Measurements from ENCODE around the gene FNIP2.
"Not testable (repeated sequence)": the region's sequence is repeated elsewhere in the genome, so short reads cannot be mapped to it uniquely, and the experiment has no call there.

Gene FNIP2

DNA sequence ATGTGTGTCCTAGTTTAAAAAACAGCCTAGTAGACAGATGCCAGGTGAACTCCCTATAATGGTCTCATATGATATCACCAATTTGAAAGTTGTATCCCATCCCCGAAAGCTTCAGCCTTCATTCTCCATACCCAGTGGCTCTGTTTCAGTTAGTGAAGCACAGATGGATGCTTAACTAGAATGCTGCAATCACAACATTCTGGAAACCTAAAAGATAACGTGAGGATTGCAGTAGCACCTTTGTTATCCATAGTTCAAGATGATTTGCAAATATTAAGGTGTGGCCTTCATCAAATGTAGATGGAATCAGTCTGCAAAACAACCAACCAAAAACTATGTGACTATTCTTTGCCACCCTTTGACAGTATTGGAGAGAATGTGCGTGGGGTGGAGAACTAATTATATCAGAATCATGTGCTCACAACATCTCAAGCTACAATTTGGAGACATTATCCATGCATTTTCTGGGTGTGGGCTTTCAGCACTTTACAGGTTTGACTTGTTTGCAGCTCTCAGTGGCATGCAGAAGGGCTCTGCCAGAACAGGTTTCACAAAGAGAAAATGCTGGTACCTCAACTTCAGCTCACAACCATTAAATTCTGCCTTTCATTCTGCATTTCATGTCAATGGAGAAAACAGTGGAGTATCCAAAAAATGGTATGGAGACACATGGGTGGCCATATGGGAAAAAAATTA lies 27.4 kb upstream of the FNIP2 start:
- H3K36me3 ChIP-seq (ENCODE audit: control insufficient read depth, low read depth, low read length): no peaks in the 10 kb centered on the region
- H3K27me3 ChIP-seq (ENCODE audit: control insufficient read depth, insufficient read depth, low read length): no peaks in the 10 kb centered on the region

DNA sequence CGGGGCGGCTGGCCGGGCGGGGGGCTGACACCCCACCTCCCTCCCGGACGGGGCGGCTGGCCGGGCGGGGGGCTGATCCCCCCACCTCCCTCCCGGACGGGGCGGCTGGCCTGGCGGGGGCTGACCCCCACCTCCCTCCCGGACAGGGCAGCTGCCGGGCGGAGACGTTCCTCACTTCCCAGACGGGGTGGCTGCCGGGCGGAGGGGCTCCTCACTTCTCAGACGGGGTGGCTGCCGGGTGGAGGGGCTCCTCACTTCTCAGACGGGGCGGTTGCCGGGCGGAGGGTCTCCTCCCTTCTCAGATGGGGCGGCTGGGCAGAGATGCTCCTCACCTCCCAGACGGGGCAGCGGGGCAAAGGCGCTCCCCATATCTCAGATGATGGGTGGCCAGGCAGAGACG lies 22.3 kb upstream of the FNIP2 start:
- not testable (repeated sequence) for H3K4me3 ChIP-seq (ENCODE audit: low read length); H3K9me3 ChIP-seq (ENCODE audit: control insufficient read depth, low read depth, low read length)

More for the DNA sequence above, 27.4 kb upstream of the FNIP2 start:
- no peak overlapping the region for H3K9ac ChIP-seq (ENCODE audit: low read length)
- no peaks in the 10 kb centered on the region for H3K9me3 ChIP-seq (ENCODE audit: control insufficient read depth, low read depth, low read length)
- H3K4me1 ChIP-seq (ENCODE audit: control insufficient read depth, low read depth, low read length): no peaks in the 10 kb centered on the region
- no peak overlapping the region for H3K4me3 ChIP-seq (ENCODE audit: low read length)
- H3K27ac ChIP-seq (ENCODE audit: low read length): no peak overlapping the region

DNA sequence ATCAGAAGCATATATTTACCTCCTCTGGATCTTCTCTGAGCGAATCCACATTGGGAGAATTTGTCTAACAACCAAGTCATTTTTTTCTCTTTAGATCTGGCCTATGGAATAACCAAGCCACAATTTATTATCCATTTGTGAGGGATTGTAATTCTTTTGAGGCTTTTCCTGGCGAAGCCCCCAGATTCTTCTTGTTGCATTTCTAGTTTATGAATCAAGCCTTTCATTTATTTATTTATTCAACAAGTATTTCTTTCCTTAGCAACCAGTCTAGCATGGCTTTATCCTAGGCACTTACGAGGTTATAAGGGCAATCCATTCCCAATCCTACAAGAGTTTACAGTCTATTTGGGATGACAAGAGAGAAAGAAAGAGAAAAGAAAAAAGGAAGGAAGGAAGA lies 18.4 kb upstream of the FNIP2 start:
- H3K4me3 ChIP-seq (ENCODE audit: low read length): no peak overlapping the region
- no peak overlapping the region for H3K27ac ChIP-seq (ENCODE audit: low read length)
- no peaks in the 10 kb centered on the region for H3K4me1 ChIP-seq (ENCODE audit: control insufficient read depth, low read depth, low read length)
- H3K36me3 ChIP-seq (ENCODE audit: control insufficient read depth, low read depth, low read length): no peaks in the 10 kb centered on the region
- H3K9me3 ChIP-seq (ENCODE audit: control insufficient read depth, low read depth, low read length): no peaks in the 10 kb centered on the region
- no peak overlapping the region for H3K9ac ChIP-seq (ENCODE audit: low read length)
- no peaks in the 10 kb centered on the region for H3K27me3 ChIP-seq (ENCODE audit: control insufficient read depth, insufficient read depth, low read length)

More for the DNA sequence above, 22.3 kb upstream of the FNIP2 start:
- H3K9ac ChIP-seq (ENCODE audit: low read length); H3K4me1 ChIP-seq (ENCODE audit: control insufficient read depth, low read depth, low read length); H3K27me3 ChIP-seq (ENCODE audit: control insufficient read depth, insufficient read depth, low read length); H3K36me3 ChIP-seq (ENCODE audit: control insufficient read depth, low read depth, low read length); H3K27ac ChIP-seq (ENCODE audit: low read length): not testable (repeated sequence)

DNA sequence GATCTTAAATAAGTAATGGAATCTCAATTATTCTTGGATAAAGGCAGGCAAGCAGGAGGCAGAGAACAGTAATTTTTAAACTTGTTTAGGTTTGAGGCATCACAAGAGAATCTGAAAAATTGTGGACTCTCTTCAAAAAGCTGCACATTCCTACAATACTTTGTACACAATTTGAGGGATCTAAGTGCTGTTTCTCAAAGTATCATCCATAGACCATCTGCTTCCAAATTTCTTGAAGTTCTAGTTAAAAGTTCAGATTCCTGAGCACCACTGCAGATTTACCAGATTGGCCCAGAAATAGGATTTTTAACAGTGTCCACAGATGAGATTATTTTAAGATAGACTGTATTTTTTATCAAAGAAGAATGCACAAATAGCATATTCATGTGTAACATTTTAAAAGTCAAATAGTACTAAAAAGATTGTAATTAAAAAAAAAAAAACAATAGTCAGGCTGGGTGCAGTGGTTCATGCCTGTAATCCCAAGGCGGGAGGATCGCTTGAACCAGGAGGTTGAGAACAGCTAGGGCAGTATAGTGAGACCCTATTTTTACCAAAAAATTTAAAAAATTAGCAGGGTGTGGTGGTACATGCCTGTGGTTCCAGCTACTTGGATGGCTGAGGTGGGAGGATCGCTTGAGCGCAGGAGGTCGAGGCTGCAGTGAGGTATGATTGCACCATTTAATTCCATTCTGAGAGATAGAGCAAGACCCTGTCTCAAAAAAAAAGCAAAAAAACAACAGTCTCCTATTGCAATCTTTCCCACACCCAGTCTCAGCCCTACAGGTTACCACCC lies 14.2 kb upstream of the FNIP2 start:
- Histone ChIP-seq H3K27ac (ENCODE audit: low read length) (no peak overlapping the region), H3K36me3 (ENCODE audit: control insufficient read depth, low read depth, low read length) (no peaks in the 10 kb centered on the region), H3K9ac (ENCODE audit: low read length) (no peak overlapping the region), H3K4me3 (ENCODE audit: low read length) (no peak overlapping the region), H3K4me1 (ENCODE audit: control insufficient read depth, low read depth, low read length) (no peaks in the 10 kb centered on the region), H3K9me3 (ENCODE audit: control insufficient read depth, low read depth, low read length) (no peaks in the 10 kb centered on the region), H3K27me3 (ENCODE audit: control insufficient read depth, insufficient read depth, low read length) (no peaks in the 10 kb centered on the region)

DNA sequence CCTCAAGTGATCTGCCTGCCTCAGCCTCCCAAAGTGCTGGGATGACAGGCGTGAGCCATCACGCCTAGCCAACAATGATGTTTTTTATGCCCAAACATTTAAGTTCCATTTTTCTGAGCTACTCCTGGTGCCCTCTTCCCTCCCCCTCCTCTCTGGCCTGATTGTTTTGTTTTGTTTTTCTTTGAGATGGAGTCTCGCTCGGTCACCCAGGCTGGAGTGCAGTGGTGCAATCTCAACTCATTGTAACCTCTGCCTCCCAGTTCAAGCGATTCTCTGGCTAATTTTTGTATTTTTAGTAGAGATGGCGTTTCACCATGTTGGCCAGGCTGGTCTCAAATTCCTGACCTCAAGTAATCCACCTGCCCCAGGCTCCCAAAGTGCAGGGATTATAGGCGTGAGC lies 13.0 kb upstream of the FNIP2 start:
- H3K4me1 ChIP-seq (ENCODE audit: control insufficient read depth, low read depth, low read length); H3K9ac ChIP-seq (ENCODE audit: low read length); H3K27ac ChIP-seq (ENCODE audit: low read length); H3K4me3 ChIP-seq (ENCODE audit: low read length); H3K27me3 ChIP-seq (ENCODE audit: control insufficient read depth, insufficient read depth, low read length); H3K9me3 ChIP-seq (ENCODE audit: control insufficient read depth, low read depth, low read length); H3K36me3 ChIP-seq (ENCODE audit: control insufficient read depth, low read depth, low read length): not testable (repeated sequence)

DNA sequence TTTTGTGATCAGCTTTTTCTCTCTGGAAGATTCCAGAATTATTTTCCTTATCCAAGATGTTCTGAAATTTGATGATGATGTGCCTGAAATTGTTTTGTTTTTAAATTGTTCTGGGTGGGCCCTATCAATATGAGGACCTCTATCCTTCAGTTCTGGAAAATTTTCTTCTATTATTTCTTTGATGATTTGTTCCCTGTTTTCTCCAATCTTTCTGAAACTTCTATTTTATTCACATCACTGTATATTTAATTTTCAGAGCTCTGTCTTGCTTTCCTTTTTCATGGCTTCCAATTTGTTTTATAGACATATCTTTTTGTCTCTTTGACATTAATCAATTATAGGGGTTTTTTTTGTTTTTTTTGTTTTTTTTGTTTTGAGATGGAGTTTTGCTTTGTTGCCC lies 12.2 kb upstream of the FNIP2 start:
- H3K9me3 ChIP-seq (ENCODE audit: control insufficient read depth, low read depth, low read length): no peaks in the 10 kb centered on the region

DNA sequence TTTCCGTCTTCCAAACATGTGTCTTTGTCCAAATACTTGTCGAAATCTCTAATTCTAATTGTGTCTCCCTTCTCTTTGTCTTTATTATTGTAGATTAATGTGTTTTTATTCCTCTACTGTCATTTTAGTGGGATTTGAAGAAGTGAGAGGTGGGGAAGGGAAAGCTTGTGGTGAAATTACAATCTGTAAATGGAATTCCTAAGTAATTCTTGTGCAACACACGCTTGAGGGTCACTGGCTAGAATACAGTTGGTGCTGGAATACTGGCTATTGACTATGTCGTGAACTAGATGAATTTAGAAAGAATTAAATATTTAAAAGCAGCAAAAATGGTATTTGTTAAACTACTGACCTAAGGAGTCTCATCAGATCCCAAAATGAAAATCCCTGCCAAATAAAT lies 10.7 kb upstream of the FNIP2 start:
- no peak overlapping the region for H3K9ac ChIP-seq (ENCODE audit: low read length)
- H3K4me3 ChIP-seq (ENCODE audit: low read length): no peak overlapping the region
- H3K4me1 ChIP-seq (ENCODE audit: control insufficient read depth, low read depth, low read length): no peaks in the 10 kb centered on the region
- H3K9me3 ChIP-seq (ENCODE audit: control insufficient read depth, low read depth, low read length): no peaks in the 10 kb centered on the region
- H3K27ac ChIP-seq (ENCODE audit: low read length): no peak overlapping the region
- H3K36me3 ChIP-seq (ENCODE audit: control insufficient read depth, low read depth, low read length): no peaks in the 10 kb centered on the region
- H3K27me3 ChIP-seq (ENCODE audit: control insufficient read depth, insufficient read depth, low read length): no peaks in the 10 kb centered on the region

More for the DNA sequence above, 12.2 kb upstream of the FNIP2 start:
- H3K4me1 ChIP-seq (ENCODE audit: control insufficient read depth, low read depth, low read length): no peaks in the 10 kb centered on the region
- no peaks in the 10 kb centered on the region for H3K27me3 ChIP-seq (ENCODE audit: control insufficient read depth, insufficient read depth, low read length)
- H3K9ac ChIP-seq (ENCODE audit: low read length): no peak overlapping the region
- H3K4me3 ChIP-seq (ENCODE audit: low read length): no peak overlapping the region
- no peak overlapping the region for H3K27ac ChIP-seq (ENCODE audit: low read length)
- H3K36me3 ChIP-seq (ENCODE audit: control insufficient read depth, low read depth, low read length): no peaks in the 10 kb centered on the region

DNA sequence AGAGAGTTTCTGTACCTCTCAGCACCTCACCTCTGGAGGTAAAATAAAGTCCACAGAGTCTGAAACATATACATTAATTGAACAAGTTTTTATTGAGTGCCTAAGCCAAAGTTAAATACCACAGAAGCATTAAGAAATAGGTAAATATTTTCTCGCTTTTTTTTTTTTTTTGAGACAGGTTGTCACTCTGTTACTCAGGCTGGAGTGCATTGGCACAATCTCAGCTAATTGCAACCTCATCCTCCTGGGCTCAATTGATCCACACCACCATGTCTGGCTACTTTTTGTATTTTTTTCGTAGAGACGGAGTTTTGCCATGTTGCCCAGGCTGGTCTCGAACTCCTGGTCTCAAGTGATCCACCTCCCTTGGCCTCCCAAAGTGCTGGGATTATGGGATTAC lies 10.1 kb upstream of the FNIP2 start:
- Histone ChIP-seq H3K4me3 (ENCODE audit: low read length) (no peak overlapping the region), H3K27me3 (ENCODE audit: control insufficient read depth, insufficient read depth, low read length) (no peaks in the 10 kb centered on the region), H3K9me3 (ENCODE audit: control insufficient read depth, low read depth, low read length) (no peaks in the 10 kb centered on the region), H3K36me3 (ENCODE audit: control insufficient read depth, low read depth, low read length) (no peaks in the 10 kb centered on the region), H3K9ac (ENCODE audit: low read length) (no peak overlapping the region), H3K27ac (ENCODE audit: low read length) (no peak overlapping the region), H3K4me1 (ENCODE audit: control insufficient read depth, low read depth, low read length) (no peaks in the 10 kb centered on the region)

DNA sequence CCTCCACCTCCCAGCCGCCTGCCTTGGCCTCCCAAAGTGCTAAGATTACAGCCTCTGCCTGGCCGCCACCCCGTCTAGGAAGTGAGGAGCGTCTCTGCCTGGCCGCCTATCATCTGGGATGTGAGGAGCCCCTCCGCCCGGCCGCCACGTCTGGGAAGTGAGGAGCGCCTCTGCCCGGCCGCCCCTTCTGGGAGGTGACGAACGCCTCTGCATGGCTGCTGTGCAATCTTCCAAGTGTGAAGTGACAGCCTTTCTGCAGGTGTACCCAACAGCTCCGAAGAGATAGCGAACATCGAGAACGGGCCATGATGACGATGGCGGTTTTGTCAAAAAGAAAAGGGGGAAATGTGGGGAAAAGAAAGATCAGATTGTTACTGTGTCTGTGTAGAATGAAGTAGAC lies 9.3 kb upstream of the FNIP2 start:
- H3K27me3 ChIP-seq (ENCODE audit: control insufficient read depth, insufficient read depth, low read length); H3K9ac ChIP-seq (ENCODE audit: low read length): not testable (repeated sequence)

DNA sequence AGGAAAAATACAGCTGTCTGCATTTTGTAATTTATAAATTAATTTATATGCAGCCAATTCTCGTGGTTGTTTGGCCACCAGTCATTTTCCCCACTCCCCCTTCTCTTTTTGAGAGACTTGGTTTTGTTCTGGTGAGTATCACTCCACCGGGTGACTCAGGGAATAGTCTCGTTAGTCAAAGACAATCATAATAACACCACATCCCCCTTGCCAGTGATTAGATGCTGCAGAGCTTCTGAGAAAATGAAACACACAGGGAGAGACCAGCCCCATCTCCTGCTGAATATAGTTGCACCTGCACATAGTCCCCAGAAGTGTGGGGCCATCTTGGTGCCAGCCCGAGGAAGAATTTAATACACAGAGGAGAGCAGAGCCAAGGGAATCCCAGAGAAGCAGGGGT lies 8.0 kb upstream of the FNIP2 start:
- H3K4me1 ChIP-seq (ENCODE audit: control insufficient read depth, low read depth, low read length): no peaks in the 10 kb centered on the region
- H3K9ac ChIP-seq (ENCODE audit: low read length): no peak overlapping the region
- H3K27me3 ChIP-seq (ENCODE audit: control insufficient read depth, insufficient read depth, low read length): no peaks in the 10 kb centered on the region
- no peak overlapping the region for H3K27ac ChIP-seq (ENCODE audit: low read length)
- H3K36me3 ChIP-seq (ENCODE audit: control insufficient read depth, low read depth, low read length): no peaks in the 10 kb centered on the region
- H3K4me3 ChIP-seq (ENCODE audit: low read length): no peak overlapping the region
- no peaks in the 10 kb centered on the region for H3K9me3 ChIP-seq (ENCODE audit: control insufficient read depth, low read depth, low read length)

More for the DNA sequence above, 9.3 kb upstream of the FNIP2 start:
- H3K36me3 ChIP-seq (ENCODE audit: control insufficient read depth, low read depth, low read length); H3K4me3 ChIP-seq (ENCODE audit: low read length); H3K9me3 ChIP-seq (ENCODE audit: control insufficient read depth, low read depth, low read length); H3K4me1 ChIP-seq (ENCODE audit: control insufficient read depth, low read depth, low read length); H3K27ac ChIP-seq (ENCODE audit: low read length): not testable (repeated sequence)

DNA sequence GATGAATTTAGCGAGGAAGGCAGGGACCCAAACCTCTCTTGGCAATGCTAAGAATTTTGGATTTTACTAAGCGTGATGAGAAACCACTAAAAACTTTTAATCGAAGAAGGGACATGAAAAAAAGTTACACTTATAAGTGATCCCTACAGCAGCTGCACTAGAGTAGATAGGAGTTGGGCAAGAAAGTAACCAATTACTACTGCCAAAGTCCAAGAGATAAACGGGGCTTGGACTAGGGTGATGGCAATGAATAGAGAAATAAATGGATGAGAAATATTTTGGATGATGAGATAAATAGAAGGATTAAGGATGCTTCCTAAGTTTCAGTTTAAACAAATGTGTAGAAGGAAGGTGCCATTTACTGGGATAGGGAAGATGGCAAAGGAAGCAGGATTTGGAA lies 6.3 kb upstream of the FNIP2 start:
- no peak overlapping the region for H3K27ac ChIP-seq (ENCODE audit: low read length)
- H3K9me3 ChIP-seq (ENCODE audit: control insufficient read depth, low read depth, low read length): no peaks in the 10 kb centered on the region
- H3K36me3 ChIP-seq (ENCODE audit: control insufficient read depth, low read depth, low read length): no peaks in the 10 kb centered on the region
- H3K27me3 ChIP-seq (ENCODE audit: control insufficient read depth, insufficient read depth, low read length): peaks cover 4% of the 10 kb centered on the region
- no peaks in the 10 kb centered on the region for H3K4me1 ChIP-seq (ENCODE audit: control insufficient read depth, low read depth, low read length)
- no peak overlapping the region for H3K9ac ChIP-seq (ENCODE audit: low read length)
- H3K4me3 ChIP-seq (ENCODE audit: low read length): no peak overlapping the region

DNA sequence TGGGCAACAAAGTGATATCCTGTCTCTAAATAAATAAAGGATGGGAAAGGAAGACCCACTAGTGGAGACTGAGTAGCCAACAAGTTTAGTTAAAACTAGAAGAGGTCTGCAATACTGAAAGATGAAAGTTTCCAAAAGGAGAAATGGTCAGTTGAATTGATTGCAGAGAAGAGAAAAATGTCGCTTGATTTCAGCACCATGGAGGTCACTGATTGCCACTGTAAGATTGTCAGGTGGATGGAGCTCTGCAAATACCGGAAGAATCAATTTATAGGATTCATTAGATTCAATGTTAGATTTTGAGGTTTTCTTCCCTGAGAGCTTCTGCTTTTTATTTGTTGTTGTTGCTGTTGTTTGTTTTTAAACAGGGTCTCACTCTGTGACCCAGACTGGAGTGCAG lies 5.4 kb upstream of the FNIP2 start:
- H3K9me3 ChIP-seq (ENCODE audit: control insufficient read depth, low read depth, low read length): no peaks in the 10 kb centered on the region

More for the DNA sequence above, 5.4 kb upstream of the FNIP2 start:
- Histone ChIP-seq H3K27ac (ENCODE audit: low read length) (no peak overlapping the region), H3K4me1 (ENCODE audit: control insufficient read depth, low read depth, low read length) (peaks cover 5% of the 10 kb centered on the region), H3K36me3 (ENCODE audit: control insufficient read depth, low read depth, low read length) (no peaks in the 10 kb centered on the region), H3K9ac (ENCODE audit: low read length) (no peak overlapping the region), H3K27me3 (ENCODE audit: control insufficient read depth, insufficient read depth, low read length) (peaks cover 11% of the 10 kb centered on the region), H3K4me3 (ENCODE audit: low read length) (no peak overlapping the region)

Measured in iPS-18a (cell line).